Tibial nerve (tissue), 4 donors: Measurements from ENCODE around the gene CENPP. TPM values are rescaled to one million over a fixed set of nuclear protein-coding genes. Genes with fewer than 3 reads are reported as not detected.

ENCODE experiments used
- DNase-seq, 2 donors: peaks; one replicate each; pipeline ENCODE4 v3.0.0-alpha.2; 2019; ENCODE audit warnings: low spot score in 2 of 2
- H3K27ac ChIP-seq, 4 donors: fragments of 200-600 bp; sonication (generic) in 3 of 4; one replicate each; pipeline ENCODE4 v1.5.1; 2017 to 2019; ENCODE audit warnings: mild to moderate bottlenecking in 1 of 4
- H3K27me3 ChIP-seq, 2 donors: fragments of 200-600 bp; sonication (generic) in 1 of 2; one replicate each; pipeline versions ENCODE4 v1.5.1 to v1.6.0; 2017 to 2019
- H3K36me3 ChIP-seq, 3 donors: fragments of 200-600 bp; sonication (generic); one replicate each; pipeline ENCODE4 v1.5.1; 2018 to 2019
- H3K4me1 ChIP-seq, 4 donors: fragments of 200-600 bp; sonication (generic) in 3 of 4; one replicate each; pipeline ENCODE4 v1.5.1; 2017 to 2019
- H3K4me3 ChIP-seq, 4 donors: fragments of 200-600 bp; sonication (generic) in 3 of 4; one replicate each; pipeline ENCODE4 v1.5.1; 2017 to 2019; ENCODE audit warnings: mild to moderate bottlenecking in 1 of 4, moderate library complexity in 1 of 4
- H3K9me3 ChIP-seq, 4 donors: fragments of 200-600 bp; sonication (generic) in 3 of 4; one replicate each; pipeline ENCODE4 v1.5.1; 2017 to 2019
- EP300 ChIP-seq, 2 donors: sonication (generic); formaldehyde crosslinking; IDR thresholded peaks; one replicate each; pipeline ENCODE4 v1.6.1; 2017; ENCODE audit warnings: antibody characterized with exemption in 2 of 2, mild to moderate bottlenecking in 1 of 2
- POLR2A ChIP-seq, 2 donors: fragments of 450-650 bp; IDR thresholded peaks; one replicate each; pipeline ENCODE4 v1.6.1; 2017; ENCODE audit warnings: antibody characterized with exemption in 2 of 2, mild to moderate bottlenecking in 2 of 2, moderate library complexity in 2 of 2
- WGBS, 2 donors: methylation state at CpG; one replicate each; pipeline ENCODE4 v1.1.5; 2018; 5-methylcytosine and 5-hydroxymethylcytosine counted together
- total RNA-seq, 4 donors: library from RNA; depleted of rRNA; stranded (reverse); fragments of >200 nt; gene quantifications; one replicate each; pipeline ENCODE4 v1.1.0, GENCODE V29; 2016
- TF ChIP-seq, protein P1 (sequence below), 5 experiments: fragments of 200-600 bp in 3 of 5; fragments of 450-650 bp in 2 of 5; sonication (generic) in 3 of 5; IDR thresholded peaks; one replicate each; pipeline ENCODE4 v1.5.1; 2016 to 2019; ENCODE audit warnings: antibody characterized with exemption in 5 of 5, mild to moderate bottlenecking in 3 of 5, moderate library complexity in 2 of 5

CENPP gene
- total RNA-seq, 4 donors from 2014 or later = 5.0 to 17.1 (median 6.9) TPM

DNA sequence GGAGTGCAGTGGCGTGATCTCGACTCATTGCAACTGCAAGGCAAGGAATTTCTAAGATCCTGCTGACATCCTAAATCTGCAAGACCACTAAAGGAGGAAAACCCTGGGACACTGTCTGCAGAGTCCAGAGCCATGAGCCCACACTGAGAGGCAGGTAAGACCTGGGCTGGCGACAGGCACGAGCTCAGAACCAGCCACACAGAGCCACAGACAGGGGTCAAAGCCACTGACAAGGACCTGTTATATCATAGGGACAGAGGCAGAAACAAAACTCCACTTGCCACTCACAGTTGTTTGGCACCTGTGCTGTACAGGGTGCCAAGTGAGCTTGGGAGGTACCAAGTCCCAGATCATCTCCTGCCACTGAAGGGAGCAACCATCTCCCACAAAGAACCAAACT is 310.0 kb downstream of the CENPP start:
- DNase-seq = no peak
- Histone ChIP-seq H3K9me3 (no peaks in the 10 kb centered on the region), H3K4me1 (peaks cover 0 to 26% (median 0%) of the 10 kb centered on the region in 4 donors), H3K4me3 (no peak overlapping the region), H3K27me3 (no peaks in the 10 kb centered on the region), H3K27ac (no peak overlapping the region), H3K36me3 (peaks cover 0 to 92% (median 9%) of the 10 kb centered on the region in 3 donors)
- TF ChIP-seq, protein P1, sequence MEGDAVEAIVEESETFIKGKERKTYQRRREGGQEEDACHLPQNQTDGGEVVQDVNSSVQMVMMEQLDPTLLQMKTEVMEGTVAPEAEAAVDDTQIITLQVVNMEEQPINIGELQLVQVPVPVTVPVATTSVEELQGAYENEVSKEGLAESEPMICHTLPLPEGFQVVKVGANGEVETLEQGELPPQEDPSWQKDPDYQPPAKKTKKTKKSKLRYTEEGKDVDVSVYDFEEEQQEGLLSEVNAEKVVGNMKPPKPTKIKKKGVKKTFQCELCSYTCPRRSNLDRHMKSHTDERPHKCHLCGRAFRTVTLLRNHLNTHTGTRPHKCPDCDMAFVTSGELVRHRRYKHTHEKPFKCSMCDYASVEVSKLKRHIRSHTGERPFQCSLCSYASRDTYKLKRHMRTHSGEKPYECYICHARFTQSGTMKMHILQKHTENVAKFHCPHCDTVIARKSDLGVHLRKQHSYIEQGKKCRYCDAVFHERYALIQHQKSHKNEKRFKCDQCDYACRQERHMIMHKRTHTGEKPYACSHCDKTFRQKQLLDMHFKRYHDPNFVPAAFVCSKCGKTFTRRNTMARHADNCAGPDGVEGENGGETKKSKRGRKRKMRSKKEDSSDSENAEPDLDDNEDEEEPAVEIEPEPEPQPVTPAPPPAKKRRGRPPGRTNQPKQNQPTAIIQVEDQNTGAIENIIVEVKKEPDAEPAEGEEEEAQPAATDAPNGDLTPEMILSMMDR (IDR thresholded peaks at IDR 0.05) = no peak
- TF ChIP-seq POLR2A (IDR thresholded peaks at IDR 0.05) = no peak
- no peak for TF ChIP-seq EP300 (IDR thresholded peaks at IDR 0.05)
- WGBS, 2 donors = 91 to 93% methylated on average over 4 of the region's 4 CpGs

DNA sequence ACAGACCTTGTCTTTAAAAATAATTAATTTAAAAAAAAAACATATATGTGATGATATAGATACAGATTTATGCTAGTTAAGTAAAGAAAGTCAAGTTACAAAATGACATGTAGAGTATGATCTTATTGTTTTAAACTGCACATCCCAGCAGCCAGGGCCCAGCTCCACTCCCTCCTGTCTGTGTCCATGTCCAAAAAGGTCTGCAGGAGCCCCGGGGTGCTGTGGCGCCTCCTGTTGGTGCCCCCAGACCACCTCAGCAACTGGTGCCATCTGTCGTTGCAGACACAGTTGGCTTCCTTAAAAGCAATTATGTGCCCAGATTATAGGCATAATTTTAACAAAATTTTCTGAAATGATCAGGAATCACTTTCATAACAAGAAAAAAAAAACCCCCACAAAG is 310.9 kb downstream of the CENPP start:
- H3K36me3 ChIP-seq = peaks cover 0 to 92% (median 9%) of the 10 kb centered on the region in 3 donors
- H3K9me3 ChIP-seq = no peaks in the 10 kb centered on the region
- no peaks in the 10 kb centered on the region for H3K27me3 ChIP-seq
- H3K4me1 ChIP-seq = peaks cover 0 to 26% (median 0%) of the 10 kb centered on the region in 4 donors
- WGBS, 2 donors = 82 to 90% methylated on average over 3 of the region's 3 CpGs
- DNase-seq = no peak
- TF ChIP-seq EP300 (IDR thresholded peaks at IDR 0.05) (no peak), POLR2A (IDR thresholded peaks at IDR 0.05) (no peak)
- TF ChIP-seq, protein P1 (IDR thresholded peaks at IDR 0.05) = no peak
- no peak overlapping the region for H3K4me3 ChIP-seq
- H3K27ac ChIP-seq = no peak overlapping the region

DNA sequence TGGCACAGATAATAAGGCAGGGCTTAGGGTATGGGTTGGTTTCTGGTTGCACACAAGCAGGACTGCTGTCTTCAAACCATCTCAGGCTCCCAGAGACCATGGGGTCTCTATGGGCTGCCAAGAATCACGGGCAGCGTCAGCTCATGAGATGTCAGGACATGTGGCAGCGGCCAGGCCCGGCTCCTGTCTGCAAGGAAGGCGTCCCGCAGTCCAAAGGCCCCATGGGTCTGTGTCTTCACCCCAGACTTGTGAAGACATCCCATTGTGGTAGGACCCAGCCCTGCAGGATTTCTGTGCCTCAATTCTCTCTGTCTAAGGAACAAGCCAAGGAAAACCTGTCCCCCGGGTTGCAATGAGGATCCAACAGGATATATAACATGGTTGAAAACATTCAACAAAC is 311.6 kb downstream of the CENPP start:
- no peak for TF ChIP-seq POLR2A (IDR thresholded peaks at IDR 0.05)
- no peak for TF ChIP-seq EP300 (IDR thresholded peaks at IDR 0.05)
- TF ChIP-seq, protein P1 (IDR thresholded peaks at IDR 0.05) = no peak
- H3K4me1 ChIP-seq = peaks cover 0 to 21% (median 0%) of the 10 kb centered on the region in 4 donors
- peaks cover 0 to 94% (median 14%) of the 10 kb centered on the region in 3 donors for H3K36me3 ChIP-seq
- no peaks in the 10 kb centered on the region for H3K9me3 ChIP-seq
- no peak for DNase-seq
- H3K27me3 ChIP-seq = no peaks in the 10 kb centered on the region
- no peak overlapping the region for H3K27ac ChIP-seq
- WGBS, 2 donors = 90 to 95% methylated on average over 7 of the region's 7 CpGs
- no peak overlapping the region for H3K4me3 ChIP-seq

DNA sequence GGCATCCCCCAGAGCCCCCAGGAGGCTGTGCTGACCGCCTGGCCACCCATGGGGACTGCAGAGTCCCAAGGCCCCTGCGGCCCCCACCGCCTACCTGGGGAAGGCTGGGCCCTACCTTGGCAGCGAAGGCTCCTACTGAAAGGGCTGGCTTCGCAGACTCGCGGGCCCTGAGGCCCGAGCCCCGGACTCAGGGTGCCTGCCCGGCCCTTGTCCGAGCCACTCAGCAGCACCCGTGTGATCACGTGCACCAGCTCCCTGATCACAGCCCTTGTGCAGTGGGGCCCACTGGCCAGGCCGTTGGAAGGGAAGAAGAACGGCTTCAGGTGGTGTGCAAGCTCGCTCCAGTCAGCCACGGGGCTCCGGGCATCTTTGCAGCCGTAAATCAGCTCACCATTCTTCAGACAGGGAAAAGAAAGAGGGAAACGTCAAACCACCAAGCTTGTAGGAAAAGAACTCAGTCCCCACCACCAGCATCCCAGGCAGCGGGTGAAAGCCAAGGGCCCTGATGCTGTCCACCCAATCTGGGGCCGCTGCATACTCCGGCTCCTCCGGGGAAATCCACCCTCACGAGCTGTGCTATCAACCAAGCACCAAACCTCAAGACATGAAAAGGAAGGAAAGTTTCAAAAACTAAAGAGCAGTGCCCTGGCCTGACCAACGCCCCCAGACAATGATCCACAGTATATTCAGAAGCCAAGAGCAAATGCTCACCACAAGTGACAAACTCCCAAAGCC is 312.3 kb downstream of the CENPP start:
- Histone ChIP-seq H3K4me3 (no peak overlapping the region), H3K4me1 (peaks cover 0 to 15% (median 0%) of the 10 kb centered on the region in 4 donors), H3K27me3 (no peaks in the 10 kb centered on the region), H3K9me3 (no peaks in the 10 kb centered on the region), H3K36me3 (peaks cover 0 to 94% (median 14%) of the 10 kb centered on the region in 3 donors), H3K27ac (no peak overlapping the region)
- DNase-seq = no peak
- 87 to 91% methylated on average over 23 to 26 of the region's 26 CpGs for WGBS, 2 donors
- TF ChIP-seq, protein P1 (IDR thresholded peaks at IDR 0.05) = no peak
- TF ChIP-seq EP300 (IDR thresholded peaks at IDR 0.05) = no peak
- TF ChIP-seq POLR2A (IDR thresholded peaks at IDR 0.05) = no peak

DNA sequence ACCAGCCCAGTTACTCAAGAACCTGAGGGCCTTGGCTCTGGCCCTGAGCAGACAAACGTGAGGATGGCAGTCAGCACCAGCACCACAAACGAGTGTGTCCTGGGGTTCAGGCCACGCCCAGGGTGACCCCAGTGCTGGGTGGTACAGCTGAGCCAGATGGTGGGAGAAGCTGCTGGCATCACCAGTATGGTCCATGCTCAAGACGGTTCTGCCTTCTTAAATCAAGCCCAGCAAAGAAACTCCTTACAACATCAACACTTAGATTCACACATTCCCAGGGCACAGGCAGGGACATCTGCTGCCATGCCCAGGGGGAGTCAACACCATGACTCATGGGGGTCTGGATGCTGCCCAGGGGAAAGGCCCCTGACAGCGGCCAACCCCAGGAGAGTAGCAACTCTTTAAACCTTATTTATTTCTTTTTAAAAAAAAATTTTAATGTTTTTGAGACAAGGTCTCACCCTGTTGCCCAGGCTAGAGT is 312.9 kb downstream of the CENPP start:
- no peak overlapping the region for H3K4me3 ChIP-seq
- no peaks in the 10 kb centered on the region for H3K9me3 ChIP-seq
- TF ChIP-seq POLR2A (IDR thresholded peaks at IDR 0.05) (no peak), EP300 (IDR thresholded peaks at IDR 0.05) (no peak)
- TF ChIP-seq, protein P1 (IDR thresholded peaks at IDR 0.05) = no peak
- H3K27me3 ChIP-seq = no peaks in the 10 kb centered on the region
- DNase-seq = no peak
- H3K4me1 ChIP-seq = peaks cover 0 to 14% (median 0%) of the 10 kb centered on the region in 4 donors
- WGBS, 2 donors = 77 to 89% methylated on average over 5 of the region's 5 CpGs
- H3K27ac ChIP-seq = no peak overlapping the region
- H3K36me3 ChIP-seq = peaks cover 0 to 95% (median 14%) of the 10 kb centered on the region in 3 donors
